ENCODE measurements around the gene EFL1.

DNA sequence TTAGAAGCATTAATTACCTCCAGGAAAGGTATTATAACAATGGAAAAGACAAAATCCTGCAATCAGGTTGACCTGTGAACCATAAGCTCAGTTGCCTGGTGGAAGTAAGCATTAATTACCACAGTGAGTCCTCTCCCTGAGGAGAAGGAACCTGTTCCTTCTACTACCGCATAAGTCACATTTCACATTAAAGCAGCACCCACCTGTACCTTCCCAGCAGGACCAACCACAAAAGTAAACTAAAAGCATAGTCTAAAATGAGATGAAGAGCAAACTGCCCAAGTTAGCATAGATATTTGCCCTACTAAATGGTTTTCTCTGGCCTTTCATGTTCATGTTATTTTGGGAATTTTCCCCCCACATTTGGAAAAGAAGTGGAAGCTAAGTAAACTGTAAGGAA, 78.2 kb downstream of the EFL1 start:
- TF ChIP-seq, protein P1, sequence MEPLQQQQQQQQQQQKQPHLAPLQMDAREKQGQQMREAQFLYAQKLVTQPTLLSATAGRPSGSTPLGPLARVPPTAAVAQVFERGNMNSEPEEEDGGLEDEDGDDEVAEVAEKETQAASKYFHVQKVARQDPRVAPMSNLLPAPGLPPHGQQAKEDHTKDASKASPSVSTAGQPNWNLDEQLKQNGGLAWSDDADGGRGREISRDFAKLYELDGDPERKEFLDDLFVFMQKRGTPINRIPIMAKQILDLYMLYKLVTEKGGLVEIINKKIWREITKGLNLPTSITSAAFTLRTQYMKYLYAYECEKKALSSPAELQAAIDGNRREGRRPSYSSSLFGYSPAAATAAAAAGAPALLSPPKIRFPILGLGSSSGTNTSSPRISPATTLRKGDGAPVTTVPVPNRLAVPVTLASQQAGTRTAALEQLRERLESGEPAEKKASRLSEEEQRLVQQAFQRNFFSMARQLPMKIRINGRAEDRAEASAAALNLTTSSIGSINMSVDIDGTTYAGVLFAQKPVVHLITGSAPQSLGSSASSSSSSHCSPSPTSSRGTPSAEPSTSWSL (CRISPR knock-in tag; IDR thresholded peaks at IDR 0.05; ENCODE audit: borderline replicate concordance): no peak
- TF ChIP-seq FOXA1 (IDR thresholded peaks at IDR 0.05; ENCODE audit: borderline replicate concordance): no peak
- TF ChIP-seq RFX5 (IDR thresholded peaks at IDR 0.05; ENCODE audit: low read depth, low read length): no peak
- TF ChIP-seq, protein P2, sequence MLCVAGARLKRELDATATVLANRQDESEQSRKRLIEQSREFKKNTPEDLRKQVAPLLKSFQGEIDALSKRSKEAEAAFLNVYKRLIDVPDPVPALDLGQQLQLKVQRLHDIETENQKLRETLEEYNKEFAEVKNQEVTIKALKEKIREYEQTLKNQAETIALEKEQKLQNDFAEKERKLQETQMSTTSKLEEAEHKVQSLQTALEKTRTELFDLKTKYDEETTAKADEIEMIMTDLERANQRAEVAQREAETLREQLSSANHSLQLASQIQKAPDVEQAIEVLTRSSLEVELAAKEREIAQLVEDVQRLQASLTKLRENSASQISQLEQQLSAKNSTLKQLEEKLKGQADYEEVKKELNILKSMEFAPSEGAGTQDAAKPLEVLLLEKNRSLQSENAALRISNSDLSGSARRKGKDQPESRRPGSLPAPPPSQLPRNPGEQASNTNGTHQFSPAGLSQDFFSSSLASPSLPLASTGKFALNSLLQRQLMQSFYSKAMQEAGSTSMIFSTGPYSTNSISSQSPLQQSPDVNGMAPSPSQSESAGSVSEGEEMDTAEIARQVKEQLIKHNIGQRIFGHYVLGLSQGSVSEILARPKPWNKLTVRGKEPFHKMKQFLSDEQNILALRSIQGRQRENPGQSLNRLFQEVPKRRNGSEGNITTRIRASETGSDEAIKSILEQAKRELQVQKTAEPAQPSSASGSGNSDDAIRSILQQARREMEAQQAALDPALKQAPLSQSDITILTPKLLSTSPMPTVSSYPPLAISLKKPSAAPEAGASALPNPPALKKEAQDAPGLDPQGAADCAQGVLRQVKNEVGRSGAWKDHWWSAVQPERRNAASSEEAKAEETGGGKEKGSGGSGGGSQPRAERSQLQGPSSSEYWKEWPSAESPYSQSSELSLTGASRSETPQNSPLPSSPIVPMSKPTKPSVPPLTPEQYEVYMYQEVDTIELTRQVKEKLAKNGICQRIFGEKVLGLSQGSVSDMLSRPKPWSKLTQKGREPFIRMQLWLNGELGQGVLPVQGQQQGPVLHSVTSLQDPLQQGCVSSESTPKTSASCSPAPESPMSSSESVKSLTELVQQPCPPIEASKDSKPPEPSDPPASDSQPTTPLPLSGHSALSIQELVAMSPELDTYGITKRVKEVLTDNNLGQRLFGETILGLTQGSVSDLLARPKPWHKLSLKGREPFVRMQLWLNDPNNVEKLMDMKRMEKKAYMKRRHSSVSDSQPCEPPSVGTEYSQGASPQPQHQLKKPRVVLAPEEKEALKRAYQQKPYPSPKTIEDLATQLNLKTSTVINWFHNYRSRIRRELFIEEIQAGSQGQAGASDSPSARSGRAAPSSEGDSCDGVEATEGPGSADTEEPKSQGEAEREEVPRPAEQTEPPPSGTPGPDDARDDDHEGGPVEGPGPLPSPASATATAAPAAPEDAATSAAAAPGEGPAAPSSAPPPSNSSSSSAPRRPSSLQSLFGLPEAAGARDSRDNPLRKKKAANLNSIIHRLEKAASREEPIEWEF (CRISPR knock-in tag; IDR thresholded peaks at IDR 0.05): no peak
- TF ChIP-seq XRCC4 (IDR thresholded peaks at IDR 0.05; ENCODE audit: extremely low read depth, insufficient read depth, insufficient read length): no peak

All from K562 (cell line).